ENCODE results near the gene CPED1. TPM values are rescaled to one million over a fixed set of nuclear protein-coding genes. Genes with fewer than 3 reads are reported as not detected.

Gene CPED1
- total RNA-seq, 2 donors from 2014 or later, result 4.0 to 15.9 TPM

GRCh38 chr7:121331574-121331973 is 343.1 kb downstream of the CPED1 start:
- peaks cover 48% of the 10 kb centered on the region for H3K27me3 ChIP-seq

DNA sequence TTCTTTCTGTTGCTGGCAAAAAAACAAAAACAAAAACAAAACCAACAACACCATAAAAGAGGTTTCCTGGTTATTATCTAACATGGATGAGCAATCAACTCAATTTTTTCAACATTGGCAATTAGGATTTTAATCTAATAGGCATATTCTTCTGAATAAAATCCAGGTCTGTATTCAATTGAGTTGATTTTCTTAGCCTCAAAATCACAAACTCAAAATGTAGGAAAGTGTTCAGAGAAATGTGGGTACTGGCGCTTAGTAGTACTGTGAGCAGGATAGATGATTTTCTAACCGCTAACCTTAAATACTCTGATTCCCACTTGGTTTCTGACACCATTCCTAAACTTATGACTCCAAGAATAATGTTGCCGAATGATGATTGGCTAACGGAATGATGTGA is 345.9 kb downstream of the CPED1 start:
- TF ChIP-seq CTCF (IDR thresholded peaks at IDR 0.05), result no peak
- Histone ChIP-seq H3K36me3 (no peaks in the 10 kb centered on the region), H3K4me3 (no peak overlapping the region), H3K9ac (ENCODE audit: low read depth in 2 of 2, low read length in 2 of 2) (no peak overlapping the region), H3K4me1 (peaks cover 11% of the 10 kb centered on the region), H3K9me3 (no peaks in the 10 kb centered on the region), H3K27me3 (peaks cover 33% of the 10 kb centered on the region), H3K27ac (no peak overlapping the region)
- intact Hi-C loops (cut with DNase I), result loop anchor here (10.0 kb wide), 1 partner anchor 210 kb away; no protein-coding TSS in a partner anchor
- DNase-seq, result no peak

More at GRCh38 chr7:121331574-121331973, 343.1 kb downstream of the CPED1 start:
- H3K27ac ChIP-seq, result no peak overlapping the region
- H3K9ac ChIP-seq (ENCODE audit: low read depth in 2 of 2, low read length in 2 of 2), result no peak overlapping the region
- DNase-seq, result no peak
- peaks cover 13% of the 10 kb centered on the region for H3K4me1 ChIP-seq
- H3K4me3 ChIP-seq, result no peak overlapping the region
- no peaks in the 10 kb centered on the region for H3K36me3 ChIP-seq
- intact Hi-C loops (cut with DNase I), result loop anchor here (10.0 kb wide), 1 partner anchor 207 kb away; no protein-coding TSS in a partner anchor
- TF ChIP-seq CTCF (IDR thresholded peaks at IDR 0.05), result no peak
- no peaks in the 10 kb centered on the region for H3K9me3 ChIP-seq

GRCh38 chr7:121334875-121335648 is 346.6 kb downstream of the CPED1 start:
- no peak overlapping the region for H3K9ac ChIP-seq (ENCODE audit: low read depth in 2 of 2, low read length in 2 of 2)
- no peak overlapping the region for H3K4me3 ChIP-seq
- no peak for DNase-seq
- H3K4me1 ChIP-seq, result peaks cover 4% of the 10 kb centered on the region
- no peak for TF ChIP-seq CTCF (IDR thresholded peaks at IDR 0.05)
- H3K9me3 ChIP-seq, result no peaks in the 10 kb centered on the region
- no peaks in the 10 kb centered on the region for H3K36me3 ChIP-seq
- peaks cover 26% of the 10 kb centered on the region for H3K27me3 ChIP-seq
- H3K27ac ChIP-seq, result no peak overlapping the region
- intact Hi-C loops (cut with DNase I), result loop anchor here (10.0 kb wide), 1 partner anchor 210 kb away; no protein-coding TSS in a partner anchor

- H3K36me3 ChIP-seq, result no peaks in the 10 kb centered on the region
- intact Hi-C loops (cut with DNase I), result loop anchor here (10.0 kb wide), 1 partner anchor 212 kb away; no protein-coding TSS in a partner anchor
- H3K4me3 ChIP-seq, result no peak overlapping the region
- no peak for TF ChIP-seq CTCF (IDR thresholded peaks at IDR 0.05)
- H3K4me1 ChIP-seq, result no peaks in the 10 kb centered on the region
- H3K27ac ChIP-seq, result no peak overlapping the region
- no peaks in the 10 kb centered on the region for H3K9me3 ChIP-seq
- H3K27me3 ChIP-seq, result peaks cover 11% of the 10 kb centered on the region
- no peak for DNase-seq
- no peak overlapping the region for H3K9ac ChIP-seq (ENCODE audit: low read depth in 2 of 2, low read length in 2 of 2)
These were observed 348.1 kb downstream of the CPED1 start for GRCh38 chr7:121336579-121336978.

DNA sequence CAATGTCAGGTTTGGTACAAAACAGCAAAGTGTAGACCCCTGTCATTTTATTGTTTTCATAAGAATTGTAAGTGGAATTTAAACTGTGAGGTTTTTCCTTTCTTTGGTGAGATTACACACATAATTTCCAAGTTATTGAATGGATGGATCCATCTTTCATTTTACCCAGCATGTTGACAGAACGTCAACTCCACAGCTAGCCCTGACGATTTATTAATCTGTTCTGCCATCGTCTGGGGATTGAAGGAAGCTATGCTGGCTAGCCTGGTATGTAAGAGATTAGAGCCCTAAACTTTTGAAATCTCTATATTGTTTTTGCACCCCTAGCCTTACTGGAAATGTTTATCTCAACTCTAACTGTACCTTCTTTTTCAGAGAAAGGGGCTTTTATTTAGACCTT is 348.9 kb downstream of the CPED1 start:
- Histone ChIP-seq H3K36me3 (no peaks in the 10 kb centered on the region), H3K27me3 (peaks cover 6% of the 10 kb centered on the region), H3K4me1 (no peaks in the 10 kb centered on the region), H3K9me3 (no peaks in the 10 kb centered on the region), H3K9ac (ENCODE audit: low read depth in 2 of 2, low read length in 2 of 2) (no peak overlapping the region), H3K27ac (no peak overlapping the region), H3K4me3 (no peak overlapping the region)
- intact Hi-C loops (cut with DNase I), result loop anchor here (10.0 kb wide), 1 partner anchor 213 kb away; no protein-coding TSS in a partner anchor
- DNase-seq, result no peak
- TF ChIP-seq CTCF (IDR thresholded peaks at IDR 0.05), result no peak

Data from colonic mucosa (tissue), 4 donors.